GM19240 (cell line): ENCODE results near the gene RREB1.

Experiments used
- DNase-seq: peaks from one replicate; pipeline ENCODE4 v3.0.0; 2011; ENCODE audit warnings: low spot score; ENCODE audit not compliant: insufficient read length

The RREB1 gene, protein sequence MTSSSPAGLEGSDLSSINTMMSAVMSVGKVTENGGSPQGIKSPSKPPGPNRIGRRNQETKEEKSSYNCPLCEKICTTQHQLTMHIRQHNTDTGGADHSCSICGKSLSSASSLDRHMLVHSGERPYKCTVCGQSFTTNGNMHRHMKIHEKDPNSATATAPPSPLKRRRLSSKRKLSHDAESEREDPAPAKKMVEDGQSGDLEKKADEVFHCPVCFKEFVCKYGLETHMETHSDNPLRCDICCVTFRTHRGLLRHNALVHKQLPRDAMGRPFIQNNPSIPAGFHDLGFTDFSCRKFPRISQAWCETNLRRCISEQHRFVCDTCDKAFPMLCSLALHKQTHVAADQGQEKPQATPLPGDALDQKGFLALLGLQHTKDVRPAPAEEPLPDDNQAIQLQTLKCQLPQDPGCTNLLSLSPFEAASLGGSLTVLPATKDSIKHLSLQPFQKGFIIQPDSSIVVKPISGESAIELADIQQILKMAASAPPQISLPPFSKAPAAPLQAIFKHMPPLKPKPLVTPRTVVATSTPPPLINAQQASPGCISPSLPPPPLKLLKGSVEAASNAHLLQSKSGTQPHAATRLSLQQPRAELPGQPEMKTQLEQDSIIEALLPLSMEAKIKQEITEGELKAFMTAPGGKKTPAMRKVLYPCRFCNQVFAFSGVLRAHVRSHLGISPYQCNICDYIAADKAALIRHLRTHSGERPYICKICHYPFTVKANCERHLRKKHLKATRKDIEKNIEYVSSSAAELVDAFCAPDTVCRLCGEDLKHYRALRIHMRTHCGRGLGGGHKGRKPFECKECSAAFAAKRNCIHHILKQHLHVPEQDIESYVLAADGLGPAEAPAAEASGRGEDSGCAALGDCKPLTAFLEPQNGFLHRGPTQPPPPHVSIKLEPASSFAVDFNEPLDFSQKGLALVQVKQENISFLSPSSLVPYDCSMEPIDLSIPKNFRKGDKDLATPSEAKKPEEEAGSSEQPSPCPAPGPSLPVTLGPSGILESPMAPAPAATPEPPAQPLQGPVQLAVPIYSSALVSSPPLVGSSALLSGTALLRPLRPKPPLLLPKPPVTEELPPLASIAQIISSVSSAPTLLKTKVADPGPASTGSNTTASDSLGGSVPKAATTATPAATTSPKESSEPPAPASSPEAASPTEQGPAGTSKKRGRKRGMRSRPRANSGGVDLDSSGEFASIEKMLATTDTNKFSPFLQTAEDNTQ (N-terminal part only)

DNA sequence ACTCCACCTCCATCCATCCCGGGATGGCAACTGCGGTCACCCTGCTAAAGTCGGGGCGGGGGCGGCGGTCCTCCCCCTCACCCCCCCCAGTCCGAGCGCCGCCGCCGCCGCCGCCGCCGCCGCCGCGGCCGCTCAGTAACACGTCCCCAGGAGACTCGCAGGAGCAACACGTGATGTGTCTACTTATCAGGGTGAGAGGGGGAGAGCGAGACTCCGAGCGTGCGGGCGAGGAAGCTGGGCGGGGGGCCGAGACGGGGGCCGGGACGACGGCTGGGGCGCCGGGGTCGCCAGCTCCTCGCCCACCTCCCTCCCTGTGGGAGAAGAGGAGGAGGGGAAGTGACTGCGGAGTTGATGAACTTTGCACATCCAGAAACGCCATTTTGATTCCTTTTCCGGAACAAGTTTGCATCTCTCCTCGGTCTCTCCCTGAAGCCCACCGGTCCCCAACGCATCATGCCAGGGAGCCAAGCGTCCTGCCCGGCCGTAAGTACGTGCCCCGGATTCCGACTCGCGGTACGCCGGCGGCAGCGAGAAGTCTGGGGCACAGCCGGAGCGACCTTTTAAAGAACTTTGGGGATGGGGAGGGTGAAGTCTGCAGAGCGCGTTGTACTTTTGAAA lies at the start of gene RREB1:
Gene RREB1 (plus strand): TSS at position 384 of the 618 bp plus-strand sequence. CDS start 73,951 bp downstream, outside the sequence.
- DNase-seq: peak; percentile 78

DNA sequence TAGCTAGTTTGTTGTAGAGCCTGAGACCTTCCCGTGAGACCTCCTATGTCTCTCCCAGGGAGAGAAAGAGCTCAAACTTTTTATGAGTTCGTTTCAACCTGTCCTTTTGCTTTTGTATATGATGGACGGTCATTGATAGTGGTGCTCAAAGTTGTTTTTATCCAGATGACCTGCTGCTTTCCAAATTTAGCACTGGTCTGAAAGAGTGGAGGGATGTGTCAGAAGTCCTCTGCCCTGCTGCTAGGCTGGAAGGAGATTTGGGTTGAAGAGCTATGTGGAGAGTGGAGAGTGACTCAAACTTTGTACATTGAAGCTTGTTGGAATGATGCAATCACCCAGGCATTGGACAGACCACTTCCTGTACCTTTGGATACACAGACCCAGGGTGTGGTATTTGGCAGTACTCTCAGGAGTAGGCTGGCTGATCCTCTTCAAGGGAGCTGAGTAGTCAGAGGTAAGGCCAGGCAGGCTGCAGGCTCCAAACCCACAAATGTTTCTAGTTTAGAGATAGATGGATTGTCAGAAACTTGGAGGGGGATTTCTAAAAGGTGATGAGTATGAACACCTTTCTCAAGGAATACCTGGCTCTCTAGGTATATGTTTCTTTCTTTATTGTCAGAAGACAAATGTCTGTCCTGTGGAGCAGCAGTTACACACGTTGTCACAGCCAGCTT lies 49.4 kb upstream of the RREB1 start:
- no peak for DNase-seq

DNA sequence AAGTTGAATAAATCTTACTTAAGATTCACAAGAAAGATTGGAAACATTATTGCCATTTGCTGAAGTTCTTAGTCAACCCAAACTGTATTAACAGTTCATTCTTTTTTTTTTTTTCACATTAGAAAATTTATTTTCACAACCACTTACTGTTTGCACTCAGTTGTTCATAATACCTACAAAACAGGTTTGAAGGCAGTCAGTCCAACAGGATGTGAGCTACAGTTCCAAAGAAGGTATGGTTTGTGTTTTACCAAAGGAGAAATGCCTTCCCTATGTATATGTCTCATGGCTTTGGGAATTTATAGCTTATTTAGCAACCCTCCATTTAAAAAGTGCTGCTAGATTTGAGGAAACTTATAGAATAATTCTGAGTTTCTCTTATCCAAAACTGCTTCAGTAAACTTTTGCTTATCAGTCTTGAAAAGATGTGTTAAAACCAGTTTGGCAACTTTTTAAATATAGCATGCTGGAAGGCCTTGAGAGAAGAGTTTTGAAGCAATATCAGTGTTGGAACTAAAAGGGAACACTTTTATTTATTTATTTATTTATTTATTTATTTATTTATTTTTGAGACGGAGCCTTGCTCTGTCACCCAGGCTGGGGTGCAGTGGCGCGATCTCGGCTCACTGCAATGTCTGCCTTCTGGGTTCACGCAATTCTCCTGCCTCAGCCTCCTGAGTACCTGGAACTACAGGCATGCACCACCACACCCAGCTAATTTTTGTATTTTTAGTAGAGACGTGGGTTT lies 46.8 kb upstream of the RREB1 start:
- DNase-seq: no peak

DNA sequence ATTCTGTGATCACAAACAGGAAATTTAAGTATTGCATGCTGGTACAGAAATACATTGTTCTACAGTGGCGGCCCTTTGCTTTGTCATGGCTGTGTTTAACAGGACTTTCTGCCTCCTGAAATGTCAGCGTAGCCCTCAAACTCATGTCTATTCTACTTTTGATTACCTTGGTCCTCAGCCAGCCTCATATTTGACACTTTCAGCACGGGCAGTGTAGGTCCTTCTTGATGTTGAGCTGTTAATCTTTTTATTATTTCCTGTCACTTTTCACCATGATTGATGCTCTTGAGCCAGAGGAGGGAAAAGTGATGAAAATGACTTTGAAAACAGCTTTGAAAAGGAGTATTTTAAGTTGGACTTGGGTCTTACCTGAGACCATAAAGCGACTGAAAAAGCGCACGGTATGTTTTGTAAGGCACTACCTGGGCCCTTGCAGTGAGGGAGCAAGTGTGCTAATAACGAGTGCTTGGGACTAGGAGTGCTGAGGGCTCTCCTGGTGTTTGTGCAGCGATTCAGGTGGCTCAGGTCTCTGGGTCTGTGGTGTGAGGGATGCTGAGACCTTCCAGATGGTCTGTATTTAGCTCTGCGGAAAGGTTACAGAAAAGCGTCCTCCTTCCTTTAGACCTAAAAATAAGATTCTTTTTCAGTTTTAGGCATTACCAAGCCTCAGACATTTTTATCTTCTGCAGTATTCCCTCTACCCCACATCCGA lies 45.2 kb upstream of the RREB1 start:
- DNase-seq: no peak

DNA sequence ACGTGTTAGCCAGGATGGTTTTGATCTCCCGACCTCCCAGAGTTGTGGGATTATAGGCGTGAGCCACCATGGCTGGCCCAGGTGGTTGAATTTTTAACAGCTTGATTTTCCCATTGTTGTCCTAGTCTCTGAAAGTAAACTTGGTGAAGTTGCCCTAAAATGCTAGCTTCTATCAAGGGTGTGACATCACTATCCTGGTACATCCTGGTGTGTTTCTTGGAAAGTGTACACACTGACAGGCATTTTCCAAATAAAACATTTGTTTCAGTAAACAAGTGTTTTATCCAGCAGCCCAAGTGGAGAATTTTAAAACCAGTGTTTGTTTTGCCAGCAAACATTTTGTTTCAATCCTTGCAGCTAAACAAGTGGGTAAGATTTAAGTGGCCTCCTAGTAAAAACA lies 40.5 kb upstream of the RREB1 start:
- DNase-seq: no peak

DNA sequence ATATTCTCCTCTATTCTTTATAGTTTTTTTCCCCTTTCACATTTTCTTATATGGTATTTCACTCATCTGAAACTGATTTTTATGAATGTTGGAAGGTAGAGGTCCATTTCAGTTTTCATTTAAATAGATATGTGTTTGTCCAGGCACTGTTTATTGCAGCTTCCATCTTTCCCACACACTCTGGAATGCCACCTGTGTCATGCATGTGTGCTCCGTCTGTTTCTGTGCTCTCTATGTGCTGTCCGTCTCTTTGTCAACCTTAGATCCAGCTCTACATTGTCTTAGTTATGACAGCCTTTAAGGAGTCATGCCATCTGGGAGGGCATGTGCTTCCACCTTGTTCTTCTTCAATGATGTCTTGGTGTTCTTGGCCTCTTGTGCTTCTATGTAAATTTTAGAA lies 36.4 kb upstream of the RREB1 start:
- no peak for DNase-seq

DNA sequence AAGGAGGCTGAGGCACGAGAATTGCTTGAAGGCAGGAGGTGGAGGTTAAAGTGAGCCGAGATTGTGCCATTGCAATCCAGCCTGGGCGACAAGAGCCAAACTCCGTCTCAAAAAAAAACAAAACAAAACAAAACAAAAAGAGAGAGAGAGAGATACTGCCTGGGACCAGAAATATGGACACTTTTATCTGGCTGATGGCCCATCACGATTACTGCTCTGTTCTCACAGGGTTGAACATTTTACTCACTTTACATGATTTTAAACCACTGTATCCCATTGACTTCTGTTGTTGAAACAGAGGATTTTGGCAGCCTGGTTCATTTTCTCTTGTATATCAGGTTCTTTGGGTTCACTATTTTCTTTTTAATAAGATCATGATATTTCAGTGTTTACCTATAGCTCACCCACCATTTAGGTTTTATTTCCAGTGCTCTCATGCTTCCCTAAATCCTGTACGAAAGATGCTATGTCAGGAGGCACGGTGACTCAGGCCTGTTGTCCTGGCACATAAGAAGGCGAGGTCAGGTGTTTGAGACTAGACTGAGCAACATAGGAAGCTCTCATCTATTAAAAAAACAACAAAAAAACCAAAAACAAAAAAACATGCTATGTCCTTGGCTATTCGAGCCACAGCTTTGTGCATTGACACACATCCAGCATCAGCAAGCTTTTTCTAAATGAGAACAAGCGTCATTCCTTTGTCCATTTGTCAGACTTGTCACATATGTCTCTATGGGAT lies 34.5 kb upstream of the RREB1 start:
- DNase-seq: no peak

DNA sequence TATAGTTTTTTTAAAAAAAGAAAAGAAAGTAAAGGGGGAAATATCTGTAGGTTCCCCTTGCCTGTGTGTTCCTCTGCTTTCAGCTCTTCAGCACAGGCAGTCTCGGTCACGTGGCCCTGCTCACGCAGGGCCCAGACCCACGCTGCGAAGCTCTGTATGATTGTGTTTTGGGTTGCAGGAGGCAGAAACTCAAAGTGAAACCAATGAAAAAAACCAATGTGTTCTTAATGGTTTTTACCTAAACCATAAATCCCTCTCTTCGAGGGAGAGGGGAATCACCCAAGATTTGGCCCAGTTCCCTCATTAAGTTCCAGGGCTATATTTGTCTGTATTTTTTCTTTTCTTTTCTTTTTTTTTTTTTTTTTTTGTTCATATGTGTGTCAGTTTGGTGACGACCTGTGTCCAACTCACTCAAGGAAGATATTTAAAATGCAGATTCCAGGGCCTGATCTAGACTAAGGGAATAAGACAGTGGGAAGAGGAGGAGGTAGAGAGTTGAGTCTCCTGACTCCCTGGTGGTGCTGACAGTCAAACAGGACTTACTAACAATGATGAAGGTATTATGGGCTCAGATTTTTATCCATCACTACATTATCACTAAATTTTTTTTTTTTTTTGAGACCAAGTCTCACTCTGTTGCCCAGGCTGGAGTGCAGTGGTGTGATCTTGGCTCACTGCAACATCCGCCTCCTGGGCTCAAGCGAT lies 33.8 kb upstream of the RREB1 start:
- DNase-seq: peak; percentile 90

DNA sequence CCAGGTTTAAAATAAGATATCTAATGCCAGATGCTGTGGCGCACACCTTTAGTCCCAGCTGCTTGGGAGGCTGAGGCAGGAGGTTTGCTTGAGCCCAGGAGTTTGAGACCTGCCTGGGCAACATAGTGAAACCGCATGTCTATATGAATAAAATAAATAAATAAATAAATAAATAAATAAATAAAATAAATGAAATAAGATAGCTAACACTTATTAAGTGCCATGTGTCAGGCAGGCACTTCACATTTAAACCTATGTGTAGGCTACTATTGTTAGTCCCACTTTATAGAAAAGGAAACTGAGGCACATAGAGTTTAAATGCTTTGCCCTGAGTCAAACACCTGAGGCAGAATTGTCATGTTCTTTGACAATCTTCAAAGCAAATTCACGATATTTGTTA lies 32.9 kb upstream of the RREB1 start:
- no peak for DNase-seq

DNA sequence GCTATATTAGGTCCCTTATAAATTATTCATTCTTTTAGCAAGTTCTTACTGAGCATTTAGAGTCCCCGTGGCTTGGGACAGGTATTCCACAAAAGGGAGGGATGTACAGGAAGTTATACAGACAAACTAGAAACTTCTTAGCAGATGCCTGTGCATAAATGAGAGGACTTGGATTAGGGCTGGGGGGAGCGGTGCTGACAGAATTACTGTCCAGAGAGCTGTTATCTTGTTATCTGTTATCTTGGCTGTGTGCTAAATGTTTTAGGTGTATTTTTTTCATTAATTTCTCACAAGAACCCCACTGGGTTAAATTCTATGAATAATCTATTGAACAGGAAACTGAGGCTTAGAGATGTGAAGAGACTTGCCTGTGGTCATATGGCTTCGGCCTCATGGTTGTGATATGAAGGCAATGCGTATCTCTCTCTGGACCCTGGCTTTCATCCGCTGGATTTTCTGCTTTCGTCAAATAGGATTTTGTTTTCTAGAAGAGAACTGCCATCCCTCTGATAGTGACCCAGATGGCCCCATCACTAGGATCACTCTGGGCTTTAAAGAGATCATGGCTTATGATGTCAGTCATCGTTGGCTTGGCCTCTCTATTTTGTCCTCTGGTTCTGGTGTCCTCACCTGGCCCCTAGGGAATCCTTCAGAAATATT lies 32.3 kb upstream of the RREB1 start:
- no peak for DNase-seq

DNA sequence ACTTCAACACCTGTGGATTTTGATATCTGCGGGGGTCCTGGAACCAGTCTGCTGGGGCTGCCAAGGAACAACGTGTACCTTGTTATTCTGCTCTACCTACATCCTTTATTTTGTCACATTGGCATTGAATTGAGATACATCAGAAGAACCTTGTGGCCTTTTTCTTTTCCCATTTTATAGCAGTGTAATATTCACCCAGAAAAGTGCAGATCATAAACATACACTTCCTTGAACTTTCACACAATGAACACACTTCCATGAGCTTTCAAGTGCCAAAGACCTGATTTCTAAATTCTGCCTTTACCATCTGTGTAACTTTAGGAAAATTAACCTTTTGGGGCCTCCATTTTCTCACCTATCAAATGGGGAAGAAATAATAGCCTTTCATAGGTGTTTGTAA lies 29.9 kb upstream of the RREB1 start:
- DNase-seq: no peak

DNA sequence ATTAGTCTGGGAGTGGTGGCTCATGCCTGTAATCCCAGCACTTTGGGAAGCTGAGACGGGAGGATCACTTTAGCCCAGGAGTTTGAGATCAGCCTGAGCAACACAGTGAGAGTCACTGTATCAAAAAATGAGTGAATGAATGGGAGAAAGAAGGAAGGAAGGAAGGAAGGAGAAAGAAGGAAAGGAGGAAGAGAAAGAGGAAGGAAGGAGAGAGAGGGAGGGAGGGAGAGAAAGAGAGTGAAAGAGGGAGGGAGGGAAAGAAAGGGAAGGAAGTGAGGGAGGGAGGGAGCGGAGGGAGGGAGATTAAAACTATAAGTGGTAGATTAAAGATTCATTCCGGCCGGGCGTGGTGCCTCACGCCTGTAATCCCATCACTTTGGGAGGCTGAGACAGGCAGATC lies 28.9 kb upstream of the RREB1 start:
- no peak for DNase-seq

DNA sequence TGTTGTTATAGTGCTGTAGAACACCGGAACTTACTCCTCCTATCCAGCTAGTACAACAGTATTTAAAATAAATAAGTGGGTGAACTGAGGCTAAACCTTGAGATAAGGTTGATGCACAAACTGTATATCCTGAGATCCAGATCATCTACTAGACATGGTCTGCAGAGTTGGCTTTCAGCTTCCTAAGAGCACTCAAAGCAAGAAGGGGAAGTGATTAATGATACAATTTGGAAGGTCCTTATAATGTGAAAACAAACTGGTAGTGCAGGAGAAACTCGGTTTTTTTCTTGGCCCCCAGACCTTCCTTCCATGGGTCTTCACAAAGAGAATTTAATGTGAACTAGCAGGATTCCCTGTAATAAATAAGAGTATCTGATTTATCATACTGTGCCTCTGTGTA lies 27.4 kb upstream of the RREB1 start:
- no peak for DNase-seq

DNA sequence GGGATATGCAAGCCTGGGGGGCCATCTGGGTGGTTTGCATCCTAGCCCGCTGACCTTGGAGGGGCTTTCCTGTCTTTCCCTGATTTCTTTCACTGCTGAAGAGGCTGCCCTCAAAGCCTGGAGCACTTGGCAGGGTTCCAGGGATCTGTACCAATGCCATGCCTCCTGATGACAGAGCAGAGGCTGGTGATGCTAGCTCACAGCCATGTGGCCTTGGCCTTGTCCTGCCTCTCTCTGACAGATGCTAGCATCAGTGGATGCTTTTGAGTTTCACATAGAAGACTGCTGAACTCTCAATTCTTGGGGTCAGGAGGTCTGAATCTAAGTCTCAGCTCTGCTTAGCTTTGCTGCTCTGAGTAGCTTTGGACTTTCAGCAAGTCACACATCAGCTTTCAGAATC lies 21.9 kb upstream of the RREB1 start:
- DNase-seq: no peak

DNA sequence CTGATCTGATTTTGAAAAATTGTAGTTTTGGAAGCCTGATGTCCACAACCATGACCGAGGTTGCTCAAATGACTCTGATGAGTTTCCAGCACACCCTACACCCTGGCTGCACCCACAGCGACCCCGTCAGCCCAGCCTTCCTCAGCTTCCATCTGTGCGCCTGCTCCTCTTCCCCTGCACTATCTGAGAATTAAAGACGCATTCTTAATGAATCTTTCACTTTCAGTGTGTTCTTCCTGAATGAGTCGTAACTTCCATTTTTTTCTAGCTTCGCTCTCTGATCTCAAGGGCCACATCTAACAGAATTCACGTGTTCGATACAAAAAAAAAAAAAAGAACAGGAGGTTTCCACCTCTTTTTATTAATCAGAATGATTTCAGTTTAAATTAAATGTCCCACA lies 21.3 kb upstream of the RREB1 start:
- no peak for DNase-seq

DNA sequence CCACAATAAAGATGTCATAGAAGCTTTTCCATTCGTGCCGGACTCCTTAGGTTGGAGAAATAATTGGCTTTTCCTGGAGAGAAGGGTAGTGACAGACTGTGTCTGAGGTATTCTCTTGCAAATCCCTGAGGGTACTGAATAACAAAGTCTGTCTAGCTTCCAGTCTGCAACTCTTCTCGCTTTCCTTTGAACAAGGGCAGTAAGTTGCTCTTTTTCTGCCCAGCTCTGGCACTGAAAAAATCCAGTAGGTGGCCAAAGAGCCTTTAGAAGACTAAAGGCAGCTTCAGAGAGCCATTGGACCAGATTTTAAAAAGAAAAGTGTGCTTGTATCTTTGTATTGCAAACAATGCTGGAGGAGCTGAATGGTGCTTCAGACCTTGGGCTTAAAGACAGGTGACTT lies 20.7 kb upstream of the RREB1 start:
- no peak for DNase-seq

DNA sequence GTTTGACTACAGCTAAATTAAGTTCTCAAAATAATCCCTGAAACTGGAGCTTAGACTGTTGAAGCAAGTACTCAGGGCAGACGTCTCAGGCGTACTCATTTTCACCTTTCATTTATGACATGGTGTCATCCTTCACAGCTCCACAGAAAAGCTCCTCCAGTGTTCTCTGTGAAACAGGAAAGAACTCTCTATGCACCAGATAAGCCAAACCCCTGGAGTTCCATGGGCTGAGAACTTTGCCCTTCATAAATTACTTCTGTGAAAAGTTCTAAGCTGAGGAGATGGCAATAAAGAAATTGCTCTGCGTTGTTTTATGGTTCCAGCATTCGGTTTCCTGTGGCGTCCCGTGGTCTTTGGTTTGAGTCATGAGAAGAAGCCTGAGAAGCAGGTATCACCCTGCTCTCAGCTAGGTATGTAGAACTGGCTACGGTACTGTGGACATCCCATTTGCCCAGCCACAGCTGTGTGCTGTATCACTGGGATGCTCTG lies 20.2 kb upstream of the RREB1 start:
- DNase-seq: no peak
